ENCODE measurements around the gene ADAP1.

DNA sequence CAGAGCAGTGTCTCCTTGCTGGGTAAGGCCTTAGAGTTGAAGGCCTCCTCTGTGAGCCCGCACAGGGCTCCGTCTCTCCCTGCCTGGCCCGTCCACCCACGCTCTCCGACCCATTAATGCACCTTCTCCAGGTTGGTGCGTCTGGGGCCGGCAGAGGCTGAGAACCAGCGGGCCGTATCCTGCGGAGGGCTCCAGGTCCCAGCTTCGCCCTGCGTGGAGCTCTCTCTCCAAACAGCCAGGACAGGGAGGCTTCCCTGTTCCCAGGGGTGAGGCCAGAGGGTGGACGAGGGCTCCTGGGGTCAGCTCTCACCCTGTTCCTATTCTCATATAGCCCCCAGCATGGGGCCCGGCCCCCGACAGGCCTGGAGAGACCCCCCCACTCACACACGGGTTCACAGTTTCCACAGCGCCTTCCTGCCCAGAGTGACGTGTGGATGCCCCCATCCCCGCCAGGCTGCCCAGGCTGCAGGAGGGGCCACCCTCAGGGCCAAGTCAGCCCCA lies 43.5 kb downstream of the ADAP1 start:
- no peak for TF ChIP-seq BHLHE40 (IDR thresholded peaks at IDR 0.05; ENCODE audit: low read length)
- TF ChIP-seq RCOR2 (CRISPR knock-in tag; IDR thresholded peaks at IDR 0.05) = no peak
- no peak for TF ChIP-seq RFX5 (IDR thresholded peaks at IDR 0.05; ENCODE audit: low read depth, low read length)
- TF ChIP-seq RAD21 (CRISPR knock-in tag; IDR thresholded peaks at IDR 0.05) = no peak
- no peak for TF ChIP-seq FOSL1 (CRISPR knock-in tag; IDR thresholded peaks at IDR 0.05; ENCODE audit: borderline replicate concordance)
- TF ChIP-seq POLR2AphosphoS5 (IDR thresholded peaks at IDR 0.05; ENCODE audit: low read depth, low read length) = no peak
